ENCODE measurements around the gene EDEM1. TPM values are rescaled to one million over a fixed set of nuclear protein-coding genes. Genes with fewer than 3 reads are reported as not detected.

Gene EDEM1
- polyA plus RNA-seq, 1 donor from 2014 or later: 13.6 TPM

GRCh38 chr3:5198313-5198677 is 10.8 kb downstream of the EDEM1 start:
- no peaks in the 10 kb centered on the region for H3K79me2 ChIP-seq (replicated peaks; ENCODE audit: insufficient read depth, low read length)
- H3F3A ChIP-seq (ENCODE audit: insufficient read depth, low read length, poor library complexity, severe bottlenecking): no peaks in the 10 kb centered on the region
- TF ChIP-seq RAD21 (conservative IDR thresholded peaks at IDR 0.05) (no peak), MXI1 (conservative IDR thresholded peaks at IDR 0.05; ENCODE audit: poor library complexity, severe bottlenecking) (no peak), EP300 (conservative IDR thresholded peaks at IDR 0.05; ENCODE audit: poor library complexity, severe bottlenecking) (no peak), POLR2AphosphoS5 (IDR thresholded peaks at IDR 0.05) (no peak), EZH2 (IDR thresholded peaks at IDR 0.05; ENCODE audit: borderline replicate concordance, insufficient read depth, low read length, poor library complexity, severe bottlenecking) (no peak), TAF1 (IDR thresholded peaks at IDR 0.05; ENCODE audit: low read depth) (no peak), SMC3 (conservative IDR thresholded peaks at IDR 0.05; ENCODE audit: poor library complexity) (no peak), CTCF (IDR thresholded peaks at IDR 0.05; ENCODE audit: poor library complexity, severe bottlenecking) (no peak)
- TF ChIP-seq, protein P1, sequence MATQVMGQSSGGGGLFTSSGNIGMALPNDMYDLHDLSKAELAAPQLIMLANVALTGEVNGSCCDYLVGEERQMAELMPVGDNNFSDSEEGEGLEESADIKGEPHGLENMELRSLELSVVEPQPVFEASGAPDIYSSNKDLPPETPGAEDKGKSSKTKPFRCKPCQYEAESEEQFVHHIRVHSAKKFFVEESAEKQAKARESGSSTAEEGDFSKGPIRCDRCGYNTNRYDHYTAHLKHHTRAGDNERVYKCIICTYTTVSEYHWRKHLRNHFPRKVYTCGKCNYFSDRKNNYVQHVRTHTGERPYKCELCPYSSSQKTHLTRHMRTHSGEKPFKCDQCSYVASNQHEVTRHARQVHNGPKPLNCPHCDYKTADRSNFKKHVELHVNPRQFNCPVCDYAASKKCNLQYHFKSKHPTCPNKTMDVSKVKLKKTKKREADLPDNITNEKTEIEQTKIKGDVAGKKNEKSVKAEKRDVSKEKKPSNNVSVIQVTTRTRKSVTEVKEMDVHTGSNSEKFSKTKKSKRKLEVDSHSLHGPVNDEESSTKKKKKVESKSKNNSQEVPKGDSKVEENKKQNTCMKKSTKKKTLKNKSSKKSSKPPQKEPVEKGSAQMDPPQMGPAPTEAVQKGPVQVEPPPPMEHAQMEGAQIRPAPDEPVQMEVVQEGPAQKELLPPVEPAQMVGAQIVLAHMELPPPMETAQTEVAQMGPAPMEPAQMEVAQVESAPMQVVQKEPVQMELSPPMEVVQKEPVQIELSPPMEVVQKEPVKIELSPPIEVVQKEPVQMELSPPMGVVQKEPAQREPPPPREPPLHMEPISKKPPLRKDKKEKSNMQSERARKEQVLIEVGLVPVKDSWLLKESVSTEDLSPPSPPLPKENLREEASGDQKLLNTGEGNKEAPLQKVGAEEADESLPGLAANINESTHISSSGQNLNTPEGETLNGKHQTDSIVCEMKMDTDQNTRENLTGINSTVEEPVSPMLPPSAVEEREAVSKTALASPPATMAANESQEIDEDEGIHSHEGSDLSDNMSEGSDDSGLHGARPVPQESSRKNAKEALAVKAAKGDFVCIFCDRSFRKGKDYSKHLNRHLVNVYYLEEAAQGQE (IDR thresholded peaks at IDR 0.05; ENCODE audit: borderline replicate concordance): no peak
- H3K27me3 ChIP-seq (ENCODE audit: insufficient read depth, low read depth, low read length): no peaks in the 10 kb centered on the region
- no peak overlapping the region for H3K4me3 ChIP-seq (ENCODE audit: low read length)
- H3K9ac ChIP-seq (ENCODE audit: low read length): no peak overlapping the region
- H3K9me3 ChIP-seq (ENCODE audit: low read length): no peaks in the 10 kb centered on the region
- H3K9me2 ChIP-seq (ENCODE audit: insufficient read depth, low read length): no peaks in the 10 kb centered on the region
- peaks cover 11% of the 10 kb centered on the region for H3K36me3 ChIP-seq (ENCODE audit: insufficient read depth, low read length)
- H4K20me1 ChIP-seq (ENCODE audit: insufficient read depth): no peaks in the 10 kb centered on the region
- no peak overlapping the region for H3K4me2 ChIP-seq (ENCODE audit: low read length)
- no peak overlapping the region for H3K27ac ChIP-seq (ENCODE audit: low read length)
- H2AFZ ChIP-seq (ENCODE audit: low read depth, low read length): no peak overlapping the region

GRCh38 chr3:5198986-5199731 is 11.7 kb downstream of the EDEM1 start:
- Histone ChIP-seq H3K9ac (ENCODE audit: low read length) (no peak overlapping the region), H3K27ac (ENCODE audit: low read length) (no peak overlapping the region), H3K36me3 (ENCODE audit: insufficient read depth, low read length) (peaks cover 11% of the 10 kb centered on the region), H2AFZ (ENCODE audit: low read depth, low read length) (no peak overlapping the region), H3K27me3 (ENCODE audit: insufficient read depth, low read depth, low read length) (no peaks in the 10 kb centered on the region), H3F3A (ENCODE audit: insufficient read depth, low read length, poor library complexity, severe bottlenecking) (no peaks in the 10 kb centered on the region), H3K9me2 (ENCODE audit: insufficient read depth, low read length) (no peaks in the 10 kb centered on the region), H3K4me2 (ENCODE audit: low read length) (no peak overlapping the region), H3K79me2 (replicated peaks; ENCODE audit: insufficient read depth, low read length) (no peaks in the 10 kb centered on the region), H4K20me1 (ENCODE audit: insufficient read depth) (no peaks in the 10 kb centered on the region), H3K9me3 (ENCODE audit: low read length) (no peaks in the 10 kb centered on the region), H3K4me3 (ENCODE audit: low read length) (no peak overlapping the region)
- TF ChIP-seq EP300 (conservative IDR thresholded peaks at IDR 0.05; ENCODE audit: poor library complexity, severe bottlenecking) (no peak), MXI1 (conservative IDR thresholded peaks at IDR 0.05; ENCODE audit: poor library complexity, severe bottlenecking) (no peak), POLR2AphosphoS5 (IDR thresholded peaks at IDR 0.05) (no peak), CTCF (IDR thresholded peaks at IDR 0.05; ENCODE audit: poor library complexity, severe bottlenecking) (no peak), EZH2 (IDR thresholded peaks at IDR 0.05; ENCODE audit: borderline replicate concordance, insufficient read depth, low read length, poor library complexity, severe bottlenecking) (no peak), SMC3 (conservative IDR thresholded peaks at IDR 0.05; ENCODE audit: poor library complexity) (no peak), TAF1 (IDR thresholded peaks at IDR 0.05; ENCODE audit: low read depth) (no peak), RAD21 (conservative IDR thresholded peaks at IDR 0.05) (no peak)
- TF ChIP-seq, protein P1 (IDR thresholded peaks at IDR 0.05; ENCODE audit: borderline replicate concordance): no peak
